GM18861 (cell line): Measurements from ENCODE around the gene SMC4.
"Not testable (repeated sequence)": the region's sequence is repeated elsewhere in the genome, so short reads cannot be mapped to it uniquely, and the experiment has no call there.

Experiments
- ATAC-seq: cut with Tn5 transposase; IDR thresholded peaks from one replicate; pipeline ENCODE4 v1.9.1; 2021; ENCODE audit not compliant: unreplicated experiment

The SMC4 gene

DNA sequence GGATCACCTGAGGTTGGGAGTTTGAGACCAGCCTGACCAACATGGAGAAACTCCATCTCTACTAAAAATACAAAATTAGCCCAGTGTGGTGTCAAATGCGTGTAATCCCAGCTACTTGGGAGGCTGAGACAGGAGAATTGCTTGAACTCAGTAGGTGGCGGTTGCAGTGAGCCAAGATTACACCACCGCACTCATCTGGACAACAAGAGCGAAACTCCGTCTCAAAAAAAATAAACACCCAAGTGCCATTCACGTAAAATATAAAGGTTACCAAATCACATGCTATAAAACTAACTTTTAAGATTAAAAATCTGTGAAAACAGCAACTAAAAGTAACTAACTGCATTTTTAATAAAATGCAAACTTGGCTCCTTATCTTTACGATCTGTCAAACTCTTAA, 41.2 kb downstream of the SMC4 start:
- no peak for ATAC-seq

DNA sequence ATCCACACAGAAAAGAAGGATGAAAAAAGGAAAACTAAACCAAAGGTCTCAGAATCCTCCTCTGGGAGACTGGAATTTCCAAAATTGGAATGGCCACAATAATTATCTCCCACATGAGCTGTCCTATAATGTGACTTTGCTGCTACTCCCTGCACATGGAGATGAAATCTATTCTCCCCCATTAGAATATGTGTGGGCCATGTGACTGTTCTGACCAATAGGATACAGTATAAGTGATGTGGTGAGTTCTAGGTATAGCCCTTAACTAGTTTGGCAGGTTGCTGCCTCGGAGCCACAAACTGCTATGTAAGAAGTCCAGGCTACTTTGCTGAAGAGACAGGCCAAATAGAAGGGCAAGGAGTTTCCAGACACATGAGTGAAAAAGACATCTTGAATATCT, 45.0 kb downstream of the SMC4 start:
- no peak for ATAC-seq

GRCh38 chr3:160445854-160446253, 46.4 kb downstream of the SMC4 start:
- ATAC-seq: no peak

DNA sequence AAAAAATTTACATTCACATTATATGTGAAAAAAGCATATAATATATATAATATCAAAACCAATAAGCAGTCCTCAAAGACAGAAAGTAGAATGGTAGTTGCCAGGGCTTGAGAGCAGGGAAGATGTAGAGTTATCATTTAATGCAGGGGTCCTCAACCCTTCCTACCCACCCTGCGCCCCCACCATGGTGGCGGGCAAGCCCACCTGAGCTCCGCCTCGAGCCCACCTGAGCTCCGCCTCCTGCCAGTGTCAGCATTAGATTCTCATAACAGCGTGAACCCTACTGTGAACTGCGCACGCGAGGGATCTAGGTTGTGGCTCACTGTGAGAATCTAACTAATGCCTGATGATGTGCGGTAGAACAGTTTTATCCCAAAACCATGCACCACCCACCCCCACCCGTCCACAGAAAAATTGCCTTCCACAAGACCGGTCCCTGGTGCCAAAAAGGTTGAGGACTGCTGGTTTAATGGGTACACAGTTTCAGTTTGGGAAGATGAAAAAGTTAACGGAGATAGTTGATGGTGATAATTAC, 47.1 kb downstream of the SMC4 start:
- no peak for ATAC-seq

GRCh38 chr3:160447544-160447943, 48.1 kb downstream of the SMC4 start:
- ATAC-seq: no peak

GRCh38 chr3:160448845-160449635, 49.6 kb downstream of the SMC4 start:
- peak; percentile 21 for ATAC-seq

- ATAC-seq: peak; percentile 91
Measured at GRCh38 chr3:160449636-160450598, 50.5 kb downstream of the SMC4 start, which contains the start of gene TRIM59. TRIM59 (minus strand) TSS chr3:160449786; CDS start chr3:160439183, 10,603 bp downstream.

- ATAC-seq: no peak
Measured at GRCh38 chr3:160450846-160451245, 51.4 kb downstream of the SMC4 start.

GRCh38 chr3:160451602-160452001, 52.2 kb downstream of the SMC4 start:
- ATAC-seq: no peak

- ATAC-seq: not testable (repeated sequence)
Measured at GRCh38 chr3:160452251-160452650, 52.8 kb downstream of the SMC4 start.

- ATAC-seq: no peak
Measured at GRCh38 chr3:160454995-160455394, 55.5 kb downstream of the SMC4 start.

- no peak for ATAC-seq
Measured at GRCh38 chr3:160455846-160456245, 56.4 kb downstream of the SMC4 start.

GRCh38 chr3:160458151-160458550, 58.7 kb downstream of the SMC4 start:
- no peak for ATAC-seq

GRCh38 chr3:160459450-160459970, 60.1 kb downstream of the SMC4 start:
- ATAC-seq: no peak

DNA sequence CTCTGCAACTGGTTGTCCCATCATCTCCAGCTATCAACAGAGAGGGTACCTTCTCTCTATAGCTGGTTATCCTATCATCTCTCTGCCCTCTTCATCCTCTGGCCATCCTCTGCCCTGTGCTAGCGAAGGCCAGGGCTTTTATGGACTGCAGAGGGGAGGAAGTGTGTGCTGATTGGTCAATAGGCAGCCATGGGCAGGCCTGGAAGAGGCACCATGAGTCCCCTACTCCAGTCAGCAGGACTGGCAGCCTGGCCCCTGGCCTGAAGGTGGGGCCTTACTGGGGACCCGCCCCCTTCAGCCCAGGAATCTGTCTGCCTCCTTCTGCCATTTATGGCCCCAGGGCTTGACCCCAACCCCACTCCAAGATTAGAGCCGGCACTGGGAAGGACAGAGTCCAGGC, 60.6 kb downstream of the SMC4 start:
- ATAC-seq: no peak

- no peak for ATAC-seq
Measured at GRCh38 chr3:160464321-160464720, 64.9 kb downstream of the SMC4 start.

- ATAC-seq: no peak
Measured at GRCh38 chr3:160464971-160465370, 65.5 kb downstream of the SMC4 start.

DNA sequence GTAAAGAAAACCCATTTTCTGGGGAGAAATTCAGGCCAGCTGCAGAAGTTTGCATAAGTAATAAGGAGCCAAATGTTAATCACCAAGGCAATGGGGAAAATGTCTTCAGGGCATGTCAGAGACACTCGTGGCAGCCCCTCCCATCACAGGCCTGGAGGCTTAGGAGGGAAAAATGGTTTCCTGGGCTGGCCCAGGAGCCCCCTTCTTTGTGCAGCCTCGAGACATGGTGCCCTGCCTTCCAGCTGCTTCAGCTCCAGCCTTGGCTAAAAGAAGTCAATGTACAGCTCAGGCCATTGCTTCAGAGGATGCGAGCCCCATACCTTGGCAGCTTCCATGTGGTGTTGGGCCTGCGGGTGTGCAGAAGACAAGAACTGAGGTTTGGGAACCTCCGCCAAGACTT, 70.7 kb downstream of the SMC4 start:
- ATAC-seq: no peak

DNA sequence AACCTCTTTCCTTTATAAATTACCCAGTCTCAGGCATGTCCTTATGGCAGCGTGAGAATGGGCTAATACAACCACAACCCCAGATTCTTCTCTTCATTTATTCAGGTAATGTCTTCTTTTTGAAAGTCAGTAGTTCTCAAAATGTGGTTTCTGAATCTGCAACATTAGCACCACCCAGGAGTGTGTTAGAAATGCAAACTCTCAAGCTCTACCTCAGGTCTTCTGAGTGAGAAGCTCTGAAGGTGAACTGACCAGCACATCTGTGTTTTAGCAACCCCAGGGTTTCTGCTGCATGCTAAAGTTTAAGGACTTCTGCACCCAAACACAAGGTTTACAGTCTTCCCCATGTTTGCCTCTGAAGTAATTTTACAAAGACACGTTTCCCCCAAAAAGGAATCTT, 72.4 kb downstream of the SMC4 start:
- ATAC-seq: no peak

DNA sequence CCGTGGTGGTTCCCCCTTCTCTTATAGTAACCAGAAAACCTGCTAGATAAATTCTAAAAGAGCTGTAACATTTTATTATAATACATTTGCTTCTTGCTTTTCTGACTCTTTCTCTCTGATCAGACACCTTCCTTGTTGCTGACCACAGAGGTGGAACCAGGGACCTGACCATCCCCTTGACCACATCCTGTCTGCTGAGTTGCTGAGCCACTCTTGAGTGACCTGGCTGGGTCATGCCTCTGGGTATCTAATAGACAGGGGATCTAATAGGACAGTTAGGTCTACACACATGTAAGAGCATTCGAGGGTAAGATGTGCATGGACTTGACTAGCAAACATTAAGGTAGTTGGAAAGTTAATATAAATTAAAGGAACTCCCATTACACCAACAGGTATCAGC, 72.9 kb downstream of the SMC4 start:
- ATAC-seq: peak; percentile 76

GRCh38 chr3:160473221-160473620, 73.8 kb downstream of the SMC4 start:
- no peak for ATAC-seq
